Natural killer cell treated with Interleukin-12 subunit alpha and Interleukin-12 subunit beta and Interleukin-15 and Interleukin-18, amount 100 ng/mL, for 72 hours (primary cell): ENCODE data around the gene MUC13. TPM values are rescaled to one million over a fixed set of nuclear protein-coding genes. Genes with fewer than 3 reads are reported as not detected.

Source experiments
- ATAC-seq, 2 donors: fragments of 150-1000 bp; cut with Tn5 transposase in 1 of 2; sonication (Bioruptor Pico), chemical (Tn5 transposase) in 1 of 2; 2 replicates each; pipeline ENCODE4 v1.10.0; 2021
- DNase-seq: peaks from one replicate; pipeline ENCODE4 v3.0.0; 2022; ENCODE audit warnings: low spot score
- H3K27ac Mint-ChIP-seq, 2 donors: 1 replicate in 1 of 2; 2 replicates in 1 of 2; pipeline ENCODE4 v1.8.0; 2022; ENCODE audit warnings: mixed read lengths in 2 of 2, mild to moderate bottlenecking in 1 of 2, moderate library complexity in 1 of 2
- H3K27me3 Mint-ChIP-seq, 2 donors: 1 replicate in 1 of 2; 2 replicates in 1 of 2; pipeline ENCODE4 v1.8.0; 2022; ENCODE audit warnings: mixed read lengths in 2 of 2
- H3K36me3 Mint-ChIP-seq: one replicate; pipeline ENCODE4 v1.8.0; 2022; ENCODE audit warnings: mixed read lengths
- H3K4me1 Mint-ChIP-seq, 2 donors: 1 replicate in 1 of 2; 2 replicates in 1 of 2; pipeline ENCODE4 v1.8.0; 2022; ENCODE audit warnings: low read depth in 2 of 2, mixed read lengths in 2 of 2, mild to moderate bottlenecking in 1 of 2
- H3K4me3 Mint-ChIP-seq: one replicate; pipeline ENCODE4 v1.8.0; 2022; ENCODE audit warnings: mixed read lengths
- H3K9me3 Mint-ChIP-seq: 2 replicates; pipeline ENCODE4 v1.8.0; 2022; ENCODE audit warnings: mixed read lengths
- total RNA-seq, 2 donors: library from RNA; stranded (reverse); gene quantifications; one replicate each; pipeline ENCODE4 v1.2.3, GENCODE V29; 2022

MUC13 gene
- total RNA-seq, 2 donors from 2014 or later, result 0.84 TPM; not detected in 1

DNA sequence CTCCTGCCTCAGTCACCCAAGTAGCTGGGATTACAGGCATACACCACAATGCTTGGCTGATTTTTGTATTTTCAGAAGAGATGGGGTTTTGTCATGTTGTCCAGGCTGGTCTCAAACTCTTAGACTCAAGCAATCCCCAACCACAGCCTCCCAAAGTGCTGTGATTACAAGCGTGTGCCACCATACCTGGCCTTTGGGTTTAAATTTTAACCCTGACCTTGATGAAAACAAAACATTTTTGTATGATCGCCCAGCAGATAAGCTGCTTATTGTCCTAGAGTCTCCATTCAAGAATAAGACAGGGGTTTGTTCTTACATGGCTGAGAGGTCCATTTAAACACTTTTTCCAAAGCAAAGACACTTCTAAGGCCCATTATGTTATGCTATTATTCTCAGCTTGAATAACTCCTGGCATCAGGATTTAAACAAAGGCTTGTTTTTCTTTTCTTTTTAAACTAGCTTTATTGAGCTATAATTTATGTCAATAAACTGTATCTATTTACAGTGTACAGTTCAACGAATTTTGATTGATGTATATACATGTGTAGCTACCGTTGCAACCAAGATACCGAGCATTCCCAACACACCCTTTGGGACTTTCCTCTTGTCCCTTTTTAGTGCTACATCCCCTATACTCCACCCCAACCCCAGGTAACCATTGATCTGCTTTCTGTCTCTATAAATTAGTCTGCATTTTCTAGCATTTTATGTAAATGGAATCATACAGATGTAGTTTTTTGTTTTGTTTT lies 1.4 kb upstream of the MUC13 start:
- Mint-ChIP-seq H3K4me1 (peaks cover 0 to 2% of the 10 kb centered on the region in 2 donors), H3K27me3 (peaks cover 10 to 43% of the 10 kb centered on the region in 2 donors), H3K36me3 (no peaks in the 10 kb centered on the region), H3K27ac (no peak overlapping the region), H3K9me3 (no peaks in the 10 kb centered on the region), H3K4me3 (no peak overlapping the region)
- no peak for ATAC-seq
- no peak for DNase-seq

DNA sequence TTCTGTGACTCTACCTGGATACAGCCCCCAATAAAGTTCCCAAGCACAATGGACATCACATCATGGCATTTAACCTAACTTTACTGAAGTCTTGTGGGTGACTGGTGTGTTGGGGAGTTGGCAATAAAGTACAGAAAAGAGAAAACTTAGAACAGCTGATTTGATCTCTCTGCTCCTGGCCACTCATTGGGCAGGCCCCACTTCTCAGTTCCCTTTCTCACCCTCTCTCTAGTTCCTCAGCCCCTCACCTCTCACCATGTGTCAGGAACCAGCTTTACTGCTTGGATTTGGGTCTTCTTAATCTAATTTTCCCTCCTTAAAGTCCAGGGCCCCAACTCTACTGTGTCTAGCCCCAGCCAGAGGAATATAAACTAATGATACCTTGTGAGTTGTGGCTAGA lies 713 bp upstream of the MUC13 start:
- Mint-ChIP-seq H3K27me3 (peaks cover 10 to 43% of the 10 kb centered on the region in 2 donors), H3K4me1 (peaks cover 0 to 2% of the 10 kb centered on the region in 2 donors), H3K4me3 (no peak overlapping the region), H3K36me3 (no peaks in the 10 kb centered on the region), H3K27ac (no peak overlapping the region), H3K9me3 (no peaks in the 10 kb centered on the region)
- ATAC-seq (no peak), DNase-seq (no peak)

DNA sequence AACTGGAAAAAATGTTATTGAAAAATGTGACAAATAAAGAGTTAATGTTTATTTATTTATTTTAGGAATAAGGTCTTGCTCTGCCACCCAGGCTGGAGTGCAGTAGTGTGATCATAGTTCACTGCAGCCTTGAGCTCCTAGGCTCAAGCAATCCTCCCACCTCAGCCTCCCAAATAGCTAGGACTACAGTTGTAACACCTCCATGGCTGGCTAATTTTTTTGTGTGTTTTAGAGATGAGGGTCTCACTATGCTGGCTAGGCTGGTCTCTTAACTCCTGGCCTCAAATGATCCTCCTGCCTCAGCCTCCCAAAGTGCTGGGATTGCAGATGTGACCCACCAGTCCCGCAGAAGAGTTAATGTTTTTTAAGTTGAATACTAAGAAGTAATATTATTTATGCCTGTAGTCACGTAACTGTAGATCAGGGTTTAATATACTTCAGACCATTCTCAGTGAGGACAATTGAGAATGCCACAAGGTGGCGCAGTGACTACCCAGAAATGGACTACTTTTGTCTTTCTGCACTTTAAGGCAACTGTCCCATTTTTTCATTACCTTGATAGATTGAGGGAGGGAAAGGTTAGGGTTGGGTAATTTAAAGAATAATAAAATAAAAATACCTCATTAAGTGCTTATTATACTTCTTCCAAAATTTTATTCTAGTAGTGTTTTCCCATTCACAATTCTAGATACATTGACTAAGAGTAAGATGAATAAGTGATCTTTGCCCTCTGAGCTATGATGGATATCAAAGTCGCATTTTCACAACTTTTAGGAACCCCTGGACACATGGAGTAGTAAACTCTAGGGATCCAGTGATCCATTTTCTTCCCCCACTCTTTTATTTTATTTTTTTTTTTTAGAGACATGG lies 6.0 kb downstream of the MUC13 start:
- H3K4me3 Mint-ChIP-seq, result no peak overlapping the region
- peaks cover 2 to 5% of the 10 kb centered on the region in 2 donors for H3K4me1 Mint-ChIP-seq
- H3K36me3 Mint-ChIP-seq, result no peaks in the 10 kb centered on the region
- H3K9me3 Mint-ChIP-seq, result no peaks in the 10 kb centered on the region
- peaks cover 18 to 27% of the 10 kb centered on the region in 2 donors for H3K27me3 Mint-ChIP-seq
- H3K27ac Mint-ChIP-seq, result no peak overlapping the region
- DNase-seq (peak; percentile 70), ATAC-seq (peak in 1 of 2 donors; percentile 62)

DNA sequence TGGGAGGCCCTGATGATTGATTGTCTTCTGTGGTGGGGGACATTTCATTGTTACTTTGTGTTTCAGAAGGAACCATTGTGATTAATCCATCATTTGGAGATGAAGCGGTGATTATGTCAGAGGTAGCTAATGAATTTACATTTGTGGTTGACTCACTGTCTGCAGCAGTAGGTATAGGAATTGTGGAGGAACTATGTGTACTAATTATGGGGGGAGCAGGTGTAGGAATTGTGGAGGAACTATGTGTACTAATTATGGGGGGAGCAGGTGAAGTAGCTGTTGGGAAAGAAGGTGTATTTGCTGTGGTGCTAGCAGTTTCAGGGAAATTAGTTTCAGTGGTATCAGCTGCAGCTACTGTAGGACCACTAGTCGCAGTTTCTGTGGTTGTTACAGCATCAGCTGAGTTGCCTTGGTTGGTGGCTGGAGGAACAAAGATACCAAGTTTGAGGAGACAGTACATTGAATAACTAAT lies 6.9 kb downstream of the MUC13 start:
- Mint-ChIP-seq H3K27ac (no peak overlapping the region), H3K9me3 (no peaks in the 10 kb centered on the region), H3K4me1 (peaks cover 0 to 5% of the 10 kb centered on the region in 2 donors), H3K4me3 (no peak overlapping the region), H3K27me3 (peaks cover 18 to 20% of the 10 kb centered on the region in 2 donors), H3K36me3 (no peaks in the 10 kb centered on the region)
- DNase-seq (no peak), ATAC-seq (no peak)

DNA sequence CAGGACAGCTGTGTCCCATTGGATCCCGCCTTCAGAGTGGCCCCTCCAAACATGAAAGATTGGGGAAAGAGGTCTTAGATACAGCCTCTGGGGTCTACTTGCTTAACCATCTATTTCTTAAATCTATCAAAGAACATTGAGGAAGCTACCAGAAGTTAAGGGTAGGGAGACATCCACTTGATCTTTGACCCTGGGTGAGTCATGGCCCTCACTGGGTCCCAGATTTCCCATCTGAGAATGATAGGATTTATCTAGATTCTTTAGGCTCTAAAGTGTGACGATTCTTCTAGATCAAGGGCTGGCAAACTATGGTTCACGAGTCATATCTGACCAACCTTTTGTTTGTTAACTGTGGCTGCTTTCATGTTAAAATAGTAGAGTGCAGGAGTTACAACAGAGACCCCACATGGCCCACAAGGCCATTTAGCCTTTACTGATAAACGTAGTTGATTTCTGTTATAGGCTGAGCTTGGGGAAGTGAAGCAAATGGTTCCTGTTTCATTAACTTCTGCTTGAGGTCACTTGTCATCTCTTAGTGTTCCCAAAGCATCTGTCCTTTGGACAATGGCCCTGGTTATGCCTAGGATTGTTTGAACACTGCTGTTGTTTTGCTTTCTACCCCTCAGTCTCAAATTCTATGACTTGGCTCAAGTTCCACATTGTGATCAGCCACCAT lies 8.0 kb downstream of the MUC13 start:
- no peak for ATAC-seq
- Mint-ChIP-seq H3K36me3 (no peaks in the 10 kb centered on the region), H3K4me1 (peaks cover 0 to 5% of the 10 kb centered on the region in 2 donors), H3K27ac (no peak overlapping the region), H3K9me3 (no peaks in the 10 kb centered on the region), H3K4me3 (no peak overlapping the region), H3K27me3 (peaks cover 17 to 20% of the 10 kb centered on the region in 2 donors)
- no peak for DNase-seq

DNA sequence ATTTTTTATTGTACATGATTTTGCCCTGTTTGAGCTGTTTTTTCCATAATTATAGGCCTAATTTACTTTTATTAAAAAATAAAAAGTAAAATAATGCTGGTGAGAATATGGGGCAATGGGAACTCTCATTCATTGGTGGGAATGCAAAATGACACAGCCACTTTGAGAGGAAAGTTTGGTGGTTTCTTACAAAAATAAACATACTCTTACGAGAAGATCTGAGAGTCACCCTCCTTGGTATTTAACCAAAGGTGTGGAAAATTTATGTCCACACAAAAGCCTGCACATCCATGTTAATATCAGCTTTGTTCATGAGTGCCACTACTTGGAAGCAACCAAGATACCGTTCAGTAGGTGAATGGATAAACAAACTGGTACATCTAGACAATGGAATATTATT lies 9.8 kb downstream of the MUC13 start:
- H3K36me3 Mint-ChIP-seq, result no peaks in the 10 kb centered on the region
- no peak overlapping the region for H3K4me3 Mint-ChIP-seq
- H3K4me1 Mint-ChIP-seq, result peaks cover 0 to 5% of the 10 kb centered on the region in 2 donors
- H3K9me3 Mint-ChIP-seq, result no peaks in the 10 kb centered on the region
- DNase-seq (no peak), ATAC-seq (no peak)
- peaks cover 20 to 22% of the 10 kb centered on the region in 2 donors for H3K27me3 Mint-ChIP-seq
- H3K27ac Mint-ChIP-seq, result no peak overlapping the region

DNA sequence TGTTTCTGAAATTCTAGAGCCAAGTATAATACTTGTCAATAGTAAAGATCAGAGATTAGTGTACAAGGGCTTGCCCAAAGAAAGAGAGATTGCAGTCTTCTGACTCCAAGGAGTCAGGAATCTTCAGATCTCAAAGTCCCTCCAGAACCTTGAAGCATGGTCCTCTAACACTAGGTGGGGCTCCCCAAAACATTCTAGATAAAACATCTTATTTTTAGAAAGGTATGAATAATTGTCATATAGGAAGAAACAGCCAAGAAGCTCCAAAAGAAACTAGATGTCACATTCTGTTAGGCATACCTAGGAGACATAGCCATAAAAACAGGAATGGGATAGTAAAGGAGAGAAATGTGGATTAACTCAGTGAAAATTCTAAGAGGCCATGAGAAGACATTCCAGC lies 10.7 kb downstream of the MUC13 start:
- Mint-ChIP-seq H3K9me3 (no peaks in the 10 kb centered on the region), H3K27me3 (peaks cover 24 to 25% of the 10 kb centered on the region in 2 donors)
- no peak for ATAC-seq

DNA sequence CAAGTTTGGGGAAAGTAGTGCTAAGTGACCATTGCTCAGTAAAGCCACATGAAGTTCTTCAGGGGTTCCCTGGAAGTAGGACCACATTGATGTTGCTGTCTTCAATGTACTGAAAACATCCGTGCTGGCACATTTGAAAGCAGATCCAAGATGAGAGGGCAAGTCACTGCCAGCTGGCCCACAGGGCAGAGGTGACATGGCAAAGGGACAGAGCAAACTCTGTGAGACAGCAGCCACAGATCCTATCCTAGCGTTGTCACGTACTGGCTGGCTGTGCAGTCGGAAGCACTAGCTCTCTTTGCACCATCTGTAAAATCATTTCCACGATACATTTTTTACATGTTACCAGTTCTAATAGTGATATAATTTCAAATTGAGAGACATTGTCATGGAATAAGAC lies 13.8 kb downstream of the MUC13 start:
- no peaks in the 10 kb centered on the region for H3K4me1 Mint-ChIP-seq
- DNase-seq (no peak), ATAC-seq (no peak)
- H3K9me3 Mint-ChIP-seq, result no peaks in the 10 kb centered on the region
- no peak overlapping the region for H3K4me3 Mint-ChIP-seq
- no peak overlapping the region for H3K27ac Mint-ChIP-seq
- peaks cover 17 to 27% of the 10 kb centered on the region in 2 donors for H3K27me3 Mint-ChIP-seq
- no peaks in the 10 kb centered on the region for H3K36me3 Mint-ChIP-seq

More for the DNA sequence above, 10.7 kb downstream of the MUC13 start:
- Mint-ChIP-seq H3K4me1 (peaks cover 0 to 5% of the 10 kb centered on the region in 2 donors), H3K4me3 (no peak overlapping the region), H3K27ac (no peak overlapping the region), H3K36me3 (no peaks in the 10 kb centered on the region)
- DNase-seq, result no peak

DNA sequence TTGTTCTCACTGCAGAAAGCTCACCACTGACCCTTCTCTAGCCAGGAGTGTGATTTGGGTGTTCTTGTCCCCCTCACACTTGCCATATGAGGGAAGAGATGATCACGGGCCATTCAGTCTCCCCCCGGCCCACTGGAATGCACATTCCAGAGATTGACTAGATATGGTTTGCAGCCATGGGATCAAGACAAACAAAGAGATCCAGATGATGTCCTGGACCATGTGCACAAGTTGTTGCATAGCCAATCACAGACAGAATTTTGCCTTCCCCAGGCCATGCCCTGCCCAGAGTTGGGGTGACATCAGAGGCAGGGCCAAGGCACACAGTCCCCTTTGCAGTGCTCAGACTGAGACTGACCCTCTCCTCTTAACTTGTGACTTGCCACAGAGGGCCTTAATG lies 14.8 kb downstream of the MUC13 start:
- Mint-ChIP-seq H3K4me3 (no peak overlapping the region), H3K27ac (no peak overlapping the region), H3K4me1 (no peaks in the 10 kb centered on the region), H3K9me3 (no peaks in the 10 kb centered on the region), H3K36me3 (no peaks in the 10 kb centered on the region), H3K27me3 (peaks cover 21 to 27% of the 10 kb centered on the region in 2 donors)
- ATAC-seq (no peak), DNase-seq (no peak)

DNA sequence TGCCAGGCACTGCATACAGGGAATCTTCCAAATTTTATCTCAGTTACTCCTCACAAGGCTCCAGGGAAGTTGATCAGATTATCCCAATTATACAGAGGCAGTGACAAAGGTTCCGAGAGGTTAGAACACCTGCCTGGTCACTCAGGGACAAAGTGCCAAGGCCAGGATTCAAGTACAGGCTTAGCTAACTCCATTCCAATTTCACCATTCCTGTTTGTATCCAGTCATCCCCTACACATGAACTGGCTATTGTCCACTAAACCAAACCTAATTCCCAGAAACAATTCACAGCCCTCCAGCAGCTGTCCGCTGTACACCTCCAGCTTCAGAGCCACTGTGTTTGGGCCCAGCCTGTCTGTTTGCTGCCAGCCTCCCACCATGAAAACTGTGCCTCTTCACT lies 16.0 kb downstream of the MUC13 start:
- Mint-ChIP-seq H3K27me3 (peaks cover 16 to 19% of the 10 kb centered on the region in 2 donors), H3K4me3 (no peak overlapping the region), H3K9me3 (no peaks in the 10 kb centered on the region), H3K27ac (no peak overlapping the region), H3K36me3 (no peaks in the 10 kb centered on the region), H3K4me1 (no peaks in the 10 kb centered on the region)
- ATAC-seq (no peak), DNase-seq (no peak)

DNA sequence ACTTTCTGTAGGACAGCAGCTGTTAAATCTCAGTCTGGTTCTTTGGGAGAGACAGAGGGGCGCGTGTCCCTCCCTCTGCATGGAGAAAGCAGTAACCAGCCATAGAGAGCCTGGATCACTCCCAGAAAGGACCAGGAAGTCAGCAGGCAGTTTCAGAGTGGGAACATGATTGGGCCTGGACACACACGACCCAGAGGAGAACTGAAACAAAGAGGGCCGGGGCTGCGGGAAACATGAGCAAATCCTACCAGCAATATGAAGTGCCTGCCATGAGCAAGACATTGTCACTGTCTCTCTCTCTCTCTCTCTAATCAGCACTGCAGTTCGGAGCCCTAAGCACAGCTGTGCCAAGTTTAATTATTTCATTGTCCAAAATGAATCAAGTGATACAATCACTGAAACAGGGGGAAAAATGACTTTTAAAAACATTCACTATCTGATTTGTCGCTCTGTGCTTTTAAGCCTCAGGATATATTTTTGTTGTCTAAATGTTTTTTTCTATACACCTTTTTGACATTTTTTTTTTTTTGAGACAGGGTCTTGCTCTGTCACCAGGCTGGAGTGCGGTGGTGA lies 17.6 kb downstream of the MUC13 start:
- H3K27me3 Mint-ChIP-seq, result peaks cover 13 to 18% of the 10 kb centered on the region in 2 donors
- H3K36me3 Mint-ChIP-seq, result no peaks in the 10 kb centered on the region
- DNase-seq (no peak), ATAC-seq (no peak)
- H3K9me3 Mint-ChIP-seq, result no peaks in the 10 kb centered on the region
- H3K4me3 Mint-ChIP-seq, result no peak overlapping the region
- no peaks in the 10 kb centered on the region for H3K4me1 Mint-ChIP-seq
- no peak overlapping the region for H3K27ac Mint-ChIP-seq

DNA sequence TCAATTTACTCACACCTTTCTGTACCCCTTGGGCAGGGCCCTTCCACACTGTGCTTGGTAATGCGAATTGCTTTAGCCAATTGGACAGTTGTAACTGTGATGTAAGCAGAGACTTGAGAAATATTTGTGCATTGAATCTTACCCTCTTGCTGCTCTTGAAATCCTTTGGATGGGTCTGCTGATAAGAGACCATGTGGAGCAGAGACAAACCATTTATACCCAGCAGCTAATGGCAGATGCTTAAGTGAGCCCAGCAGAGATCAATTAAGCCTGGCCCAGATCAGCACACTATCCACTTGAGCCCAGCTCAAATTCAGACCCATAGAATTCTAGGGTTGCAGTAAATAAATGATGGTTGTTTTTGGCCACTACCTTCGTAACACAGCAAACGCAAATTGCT lies 19.3 kb downstream of the MUC13 start:
- Mint-ChIP-seq H3K4me3 (no peak overlapping the region), H3K27me3 (peaks cover 16 to 22% of the 10 kb centered on the region in 2 donors), H3K27ac (no peak overlapping the region), H3K4me1 (no peaks in the 10 kb centered on the region), H3K36me3 (no peaks in the 10 kb centered on the region), H3K9me3 (no peaks in the 10 kb centered on the region)
- DNase-seq, result no peak
- no peak for ATAC-seq

DNA sequence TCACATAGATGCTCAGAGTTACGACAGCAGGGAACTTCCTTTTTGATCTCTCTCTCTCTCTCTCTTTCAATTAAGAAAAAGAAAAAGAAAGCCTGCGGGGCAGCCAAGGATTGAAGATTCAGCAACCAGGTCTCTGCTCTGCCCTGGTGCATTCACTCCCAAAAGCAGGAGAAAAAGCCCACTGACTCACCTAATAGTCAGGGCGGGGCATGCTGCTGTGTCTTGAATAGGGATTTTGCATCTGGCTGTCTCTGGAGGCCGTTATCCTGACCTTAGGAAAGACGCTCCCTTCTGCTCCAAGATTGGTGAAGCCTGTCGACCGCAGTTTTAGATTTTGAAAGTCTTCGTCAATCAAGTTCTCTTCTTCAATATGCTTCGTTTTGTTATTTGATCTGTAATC lies 26.6 kb downstream of the MUC13 start:
- no peak for DNase-seq
- H3K36me3 Mint-ChIP-seq, result no peaks in the 10 kb centered on the region
- peaks cover 12 to 24% of the 10 kb centered on the region in 2 donors for H3K27me3 Mint-ChIP-seq

More for the DNA sequence above, 26.6 kb downstream of the MUC13 start:
- no peak overlapping the region for H3K27ac Mint-ChIP-seq
- ATAC-seq, result no peak
- H3K9me3 Mint-ChIP-seq, result no peaks in the 10 kb centered on the region
- no peak overlapping the region for H3K4me3 Mint-ChIP-seq
- no peaks in the 10 kb centered on the region for H3K4me1 Mint-ChIP-seq
